NCI-H345 (cell line): ENCODE measurements around the gene GBP5.
"Not testable (repeated sequence)": the region's sequence is repeated elsewhere in the genome, so short reads cannot be mapped to it uniquely, and the experiment has no call there.

ENCODE experiments used
- DNase-seq: peaks from one replicate; lab custom pipeline; 2025; lab: John Stamatoyannopoulos, UW

GBP5 gene

DNA sequence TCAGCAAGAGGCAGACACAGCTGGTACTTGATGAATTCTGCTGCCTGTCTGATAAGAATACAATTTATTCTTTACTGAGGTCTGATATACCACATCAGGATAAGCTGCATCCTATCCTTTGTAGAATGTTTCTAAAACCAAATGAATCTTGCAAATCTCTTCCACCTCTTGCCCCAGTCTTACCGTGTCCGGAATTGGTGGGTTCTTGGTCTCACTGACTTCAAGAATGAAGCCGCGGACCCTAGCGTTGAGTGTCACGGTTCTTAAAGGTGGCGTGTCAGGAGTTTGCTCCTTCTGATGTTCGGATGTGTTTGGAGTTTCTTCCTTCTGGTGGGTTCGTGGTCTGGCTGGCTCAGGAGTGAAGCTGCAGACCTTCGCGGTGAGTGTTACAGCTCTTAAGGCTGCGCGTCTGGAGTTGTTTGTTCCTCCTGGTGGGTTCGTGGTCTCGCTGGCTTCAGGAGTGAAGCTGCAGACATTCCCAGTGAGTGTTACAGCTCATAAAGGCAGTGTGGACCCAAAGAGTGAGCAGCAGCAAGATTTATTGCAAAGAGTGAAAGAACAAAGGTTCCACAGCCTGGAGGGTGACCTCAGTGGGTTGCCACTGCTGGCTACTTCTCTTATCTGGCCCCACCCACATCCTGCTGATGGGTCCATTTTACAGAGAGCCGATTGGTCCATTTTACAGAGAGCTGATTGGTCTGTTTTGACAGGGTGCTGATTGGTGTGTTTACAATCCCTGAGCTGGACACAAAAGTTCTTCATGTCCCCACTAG lies at the start of gene GBP5:
GBP5 (minus strand) TSS at position 592 of the 773 bp plus-strand sequence. CDS start 3,305 bp downstream, outside the sequence.
- not testable (repeated sequence) for DNase-seq

DNA sequence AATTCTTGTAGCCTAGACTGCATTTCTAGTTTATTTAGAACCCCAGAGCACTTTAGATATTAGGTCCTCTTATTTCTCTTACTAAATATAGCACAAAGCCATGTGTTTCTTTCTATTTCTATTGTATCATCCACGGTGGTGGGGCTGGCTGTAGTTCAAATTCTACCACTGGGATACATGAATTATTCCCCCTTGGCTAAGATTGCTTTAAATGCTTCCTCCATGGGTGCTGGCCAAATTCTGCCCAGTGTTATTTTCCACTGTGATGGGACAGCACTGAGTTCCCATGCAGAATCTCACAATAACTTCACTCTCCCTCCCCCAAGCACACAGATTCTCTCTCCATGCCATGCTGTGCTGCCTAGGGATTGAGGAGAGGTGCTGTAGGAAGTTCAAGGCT lies 49.7 kb upstream of the GBP5 start:
- no peak for DNase-seq

GRCh38 chr1:89312572-89312971 lies 39.9 kb upstream of the GBP5 start:
- DNase-seq: no peak

- no peak for DNase-seq
Observed at GRCh38 chr1:89311757-89312156, 39.1 kb upstream of the GBP5 start.

DNA sequence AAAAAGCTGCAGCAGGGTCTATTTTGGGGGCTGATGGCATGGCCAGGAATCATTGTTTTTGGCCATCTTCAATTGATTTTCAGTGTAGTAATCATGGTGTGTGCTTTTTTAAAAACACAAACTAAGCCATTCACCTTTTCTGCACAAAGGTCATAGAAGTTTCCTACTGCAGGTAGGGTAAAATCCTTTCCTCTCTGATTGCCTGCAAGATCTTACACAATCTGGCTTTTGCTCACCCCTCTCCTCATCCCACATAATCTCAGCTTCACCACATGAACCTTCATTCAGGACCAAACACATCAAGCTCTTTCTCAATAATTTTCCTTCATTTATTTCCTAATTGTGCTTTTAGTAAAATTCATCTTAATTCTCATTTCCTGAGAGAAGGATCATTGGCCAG lies 38.3 kb upstream of the GBP5 start:
- no peak for DNase-seq

- no peak for DNase-seq
Observed at GRCh38 chr1:89310505-89310904, 37.8 kb upstream of the GBP5 start.

- DNase-seq: no peak
Observed at GRCh38 chr1:89309828-89310227, 37.2 kb upstream of the GBP5 start.

DNA sequence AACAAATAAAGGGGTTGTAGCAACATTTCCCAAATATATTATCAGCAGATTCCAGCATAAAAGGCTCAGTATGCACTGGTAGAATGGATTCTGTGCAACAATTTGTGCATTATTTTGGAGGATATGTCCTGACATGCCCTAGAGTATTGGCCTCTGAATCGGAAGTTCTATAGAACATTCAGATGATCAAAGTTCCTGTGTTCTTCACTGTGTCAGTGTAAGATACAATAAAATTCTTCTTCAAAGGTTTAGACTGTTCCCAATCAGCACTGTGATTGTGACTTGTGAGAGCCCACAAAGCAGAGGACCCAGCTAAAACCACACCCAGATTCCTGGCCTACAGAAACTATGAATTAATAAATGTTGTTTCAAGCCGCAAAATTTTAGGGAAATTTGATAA lies 33.6 kb upstream of the GBP5 start:
- no peak for DNase-seq

DNA sequence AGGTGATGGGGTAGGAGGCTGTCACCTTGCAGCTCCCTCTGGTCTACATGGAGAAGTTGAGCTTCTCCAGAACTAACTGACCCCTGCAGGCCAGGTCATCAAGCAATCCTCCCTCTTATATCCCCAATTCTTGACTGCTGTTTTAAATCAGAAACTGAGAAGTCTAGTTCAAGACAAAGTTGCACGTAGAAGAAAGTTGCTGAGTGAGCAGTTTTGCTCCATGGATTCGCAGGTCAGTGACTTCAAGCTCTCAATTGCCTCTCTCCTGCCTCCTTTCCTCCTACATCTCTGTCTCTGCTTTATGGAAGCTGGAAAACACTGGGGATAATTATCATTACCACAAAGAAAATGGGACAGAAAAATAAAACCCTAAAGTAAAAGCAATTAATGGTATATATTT lies 32.8 kb upstream of the GBP5 start:
- no peak for DNase-seq

DNA sequence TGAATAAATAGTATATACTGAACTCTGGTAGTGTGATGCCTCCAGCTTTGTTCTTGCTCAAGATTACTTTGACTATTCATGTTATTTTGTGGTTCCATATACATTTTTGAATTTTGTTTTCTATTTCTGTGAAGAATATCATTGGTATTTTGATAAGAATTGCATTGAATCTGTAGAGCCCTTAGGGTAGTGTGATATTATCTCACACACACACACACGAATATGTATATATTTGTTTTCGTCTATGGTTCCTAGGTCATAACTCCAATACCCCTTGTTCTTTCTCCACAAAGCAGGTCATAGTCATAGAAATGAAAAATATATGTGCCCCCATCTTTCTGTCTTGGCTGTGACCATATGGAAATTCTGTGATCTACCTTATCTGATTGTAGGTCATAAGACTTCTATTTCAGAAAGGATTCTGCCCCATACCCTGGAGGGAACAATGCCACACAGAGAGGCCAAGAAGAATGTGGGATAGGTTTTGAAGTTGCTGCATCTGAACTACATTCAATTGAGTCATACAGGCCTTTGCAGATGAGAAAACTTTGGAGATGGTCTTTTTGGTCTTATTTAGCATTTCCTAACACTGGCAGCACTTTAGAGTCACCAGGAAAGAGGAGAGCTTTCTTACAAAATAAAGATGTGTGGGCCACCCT lies 32.0 kb upstream of the GBP5 start:
- no peak for DNase-seq

- DNase-seq: no peak
Observed at GRCh38 chr1:89302697-89303332, 30.2 kb upstream of the GBP5 start.

- DNase-seq: not testable (repeated sequence)
Observed at GRCh38 chr1:89299739-89300463, 27.2 kb upstream of the GBP5 start.

GRCh38 chr1:89298461-89298860 lies 25.8 kb upstream of the GBP5 start:
- DNase-seq: no peak

DNA sequence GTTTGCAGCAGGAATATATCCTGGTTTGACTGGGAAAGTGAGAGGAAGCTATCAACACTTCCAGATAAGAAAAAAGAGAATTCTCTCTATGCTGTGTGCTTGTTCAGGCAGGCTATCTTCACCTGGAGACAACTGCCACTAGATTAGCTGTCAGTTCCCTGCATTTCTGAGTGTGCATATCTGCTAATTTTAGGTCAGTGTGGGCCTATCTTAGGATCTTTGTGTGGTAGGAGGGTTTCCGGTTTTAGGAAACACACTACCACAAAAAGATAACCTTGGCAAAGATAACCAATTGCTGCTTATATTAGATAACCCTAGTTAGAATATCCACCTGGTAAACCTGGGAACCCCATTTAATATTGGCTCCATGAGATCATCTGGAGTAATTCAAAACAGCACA lies 22.5 kb upstream of the GBP5 start:
- DNase-seq: no peak

GRCh38 chr1:89291276-89291675 lies 18.6 kb upstream of the GBP5 start:
- DNase-seq: no peak

DNA sequence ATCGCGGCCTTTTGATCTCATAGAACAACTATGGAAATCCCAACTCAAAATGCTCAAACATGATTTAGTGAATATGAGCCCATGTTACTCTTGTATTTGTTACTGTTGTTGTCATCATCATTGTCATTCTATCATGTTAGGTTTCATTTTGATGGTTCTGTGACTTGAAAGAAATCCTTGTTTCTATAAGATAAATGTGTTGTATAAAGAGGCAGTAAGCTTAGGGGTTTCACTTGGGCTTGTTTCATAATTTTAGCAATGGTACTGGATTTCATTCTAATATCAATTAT lies 15.3 kb upstream of the GBP5 start:
- DNase-seq: no peak

DNA sequence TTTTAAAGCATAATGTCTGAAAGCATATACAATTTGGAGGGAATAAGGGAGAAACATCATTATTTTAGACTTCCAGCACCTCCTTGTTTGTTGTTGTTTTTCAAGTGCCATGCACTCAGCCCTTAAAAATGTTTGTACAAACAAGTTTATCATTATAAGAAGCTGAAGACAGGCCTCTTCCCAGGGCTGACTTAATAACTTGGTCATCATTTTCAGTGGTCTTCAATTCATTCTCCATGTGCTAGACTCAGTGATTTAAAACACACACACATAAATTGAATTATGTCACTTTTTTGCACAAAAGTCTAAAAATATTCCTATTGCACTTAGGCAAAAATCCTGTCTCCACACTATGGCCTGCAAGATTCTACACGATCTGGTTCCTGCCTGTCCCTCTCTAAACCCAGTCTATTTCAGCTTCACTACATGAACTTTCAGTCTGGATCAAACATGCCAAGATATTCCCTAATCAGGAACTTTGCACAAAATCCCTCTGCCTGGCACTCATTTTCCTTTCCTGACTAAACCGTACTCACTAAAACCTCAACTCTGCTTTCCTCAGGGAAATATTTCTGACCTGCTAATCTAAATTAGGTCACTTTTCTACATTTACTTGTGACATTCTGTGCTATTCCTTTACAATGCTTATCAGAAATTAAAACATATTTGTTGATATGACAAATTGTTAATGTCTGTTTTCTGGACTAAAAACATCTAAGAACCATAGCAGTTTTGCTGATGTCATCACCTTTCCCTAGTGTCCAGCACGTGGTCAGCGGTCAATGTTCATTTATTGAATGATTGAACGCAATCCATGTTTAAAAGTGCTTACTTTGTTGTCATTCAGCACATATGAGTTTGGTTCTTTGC lies 14.8 kb upstream of the GBP5 start:
- DNase-seq: no peak

- no peak for DNase-seq
Observed at GRCh38 chr1:89286549-89287180, 14.0 kb upstream of the GBP5 start.

DNA sequence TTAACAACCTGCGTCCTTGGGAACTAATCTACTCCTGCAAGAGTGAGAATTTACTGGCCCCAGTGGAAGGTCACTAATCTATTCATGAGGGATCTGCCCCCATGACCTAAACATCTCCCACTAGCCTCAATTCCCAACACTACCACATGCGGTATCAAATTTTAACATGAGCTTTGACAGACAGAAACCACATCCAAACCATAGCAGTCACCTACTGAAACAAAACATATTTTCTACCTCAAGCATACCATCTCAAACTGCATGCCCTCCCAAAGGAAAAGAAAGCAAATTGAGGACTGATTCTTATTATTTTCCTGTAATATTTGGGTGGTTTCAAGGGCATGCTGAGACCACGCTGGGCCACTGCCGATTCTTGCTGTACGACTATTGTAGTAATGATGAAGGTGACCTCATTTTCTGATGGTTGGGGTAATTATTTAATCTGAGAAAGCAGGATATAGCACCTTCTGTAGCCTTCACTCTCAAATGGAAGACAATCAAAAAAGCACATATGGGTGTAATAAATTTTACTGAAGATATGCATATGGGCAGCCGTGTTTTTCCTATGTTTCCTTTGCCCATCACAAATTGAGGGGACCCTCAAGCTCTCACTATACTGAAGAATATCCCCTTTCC lies 13.2 kb upstream of the GBP5 start:
- no peak for DNase-seq

- not testable (repeated sequence) for DNase-seq
Observed at GRCh38 chr1:89284078-89284763, 11.6 kb upstream of the GBP5 start.
